Activated gamma-delta T cell (primary cell): ENCODE data around the gene IFNA5.
A peak's percentile ranks its signal among the peaks of the same experiment; 100 is the strongest.

Experiments
- DNase-seq: peaks from one replicate; lab custom pipeline; 2025; lab: John Stamatoyannopoulos, UW
- total RNA-seq, 2 donors: gene quantifications; one replicate each; lab custom pipeline; 2026; lab: John Stamatoyannopoulos, UW

IFNA5 gene
- 0 to 0.31 reads per million in 2 donors for total RNA-seq

DNA sequence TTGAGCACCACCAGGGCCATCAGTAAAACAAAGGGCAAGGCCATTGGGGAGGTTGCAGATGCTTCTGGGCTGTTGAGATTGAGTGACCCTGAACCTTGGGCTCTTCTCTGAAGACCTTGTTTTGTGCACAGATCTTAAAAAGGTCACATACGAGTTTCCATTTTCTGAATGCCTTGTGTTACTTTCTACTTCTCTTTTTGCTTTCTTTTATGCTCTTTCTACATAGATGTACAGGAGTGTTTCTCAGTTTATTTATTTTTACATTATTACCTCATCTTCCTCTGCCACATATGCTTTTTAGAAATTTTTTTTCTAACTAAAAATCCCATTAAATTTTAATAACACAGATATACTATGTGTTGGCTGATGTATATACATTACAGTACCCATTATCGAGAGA is at the start of gene IFNA5:
Gene IFNA5, minus strand, starts transcription at position 101 of the 400 bp plus-strand sequence. Its CDS starts 57 bp downstream, at position 44.
- no peak for DNase-seq

DNA sequence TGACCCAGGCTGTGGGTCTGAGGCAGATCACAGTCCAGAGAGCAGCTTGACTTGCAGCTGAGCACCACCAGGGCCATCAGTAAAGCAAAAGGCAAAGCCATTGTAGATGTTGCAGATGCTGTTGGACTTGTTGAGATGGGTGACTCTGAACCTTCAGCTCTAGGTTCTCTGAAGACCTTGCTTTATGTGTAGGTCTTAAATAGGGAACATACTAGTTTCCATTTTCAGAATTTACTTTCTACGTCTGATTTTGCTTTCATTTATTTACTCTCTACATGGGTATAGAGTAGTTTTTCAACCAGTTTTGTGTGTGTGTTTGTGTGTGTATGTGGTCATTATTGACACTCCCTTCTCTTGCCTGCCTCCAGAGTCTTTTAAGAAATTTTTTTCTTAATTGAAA is 45.7 kb upstream of the IFNA5 start, which contains the start of gene IFNA6:
Gene IFNA6, minus strand, starts transcription at position 101 of the 400 bp plus-strand sequence. Its CDS starts 0 bp downstream, at position 101.
- no peak for DNase-seq

DNA sequence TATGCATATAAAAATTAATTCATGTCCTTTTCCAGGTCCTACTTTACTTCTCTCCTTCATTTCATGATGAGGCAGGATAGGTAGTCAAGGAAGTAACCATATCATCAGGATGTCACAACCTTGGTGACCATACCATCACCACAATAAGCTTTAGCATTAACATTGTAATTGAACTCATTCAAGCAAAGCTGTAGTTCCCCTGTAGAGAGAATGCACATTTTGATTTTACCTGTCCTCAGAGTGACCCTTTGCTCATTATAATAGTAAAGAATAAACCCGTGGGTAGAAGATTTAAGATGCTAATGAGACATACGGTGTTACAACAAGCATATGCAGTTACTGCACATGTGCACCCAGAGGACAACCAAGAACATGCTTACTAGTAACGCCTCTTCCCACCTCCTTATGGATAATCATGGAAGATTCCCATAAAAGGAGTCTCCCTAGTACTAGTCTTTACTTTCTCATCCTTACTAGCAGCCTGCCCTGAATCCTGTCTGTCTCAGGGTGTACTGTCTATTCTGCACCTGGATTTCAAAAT is 43.4 kb upstream of the IFNA5 start:
- no peak for DNase-seq

DNA sequence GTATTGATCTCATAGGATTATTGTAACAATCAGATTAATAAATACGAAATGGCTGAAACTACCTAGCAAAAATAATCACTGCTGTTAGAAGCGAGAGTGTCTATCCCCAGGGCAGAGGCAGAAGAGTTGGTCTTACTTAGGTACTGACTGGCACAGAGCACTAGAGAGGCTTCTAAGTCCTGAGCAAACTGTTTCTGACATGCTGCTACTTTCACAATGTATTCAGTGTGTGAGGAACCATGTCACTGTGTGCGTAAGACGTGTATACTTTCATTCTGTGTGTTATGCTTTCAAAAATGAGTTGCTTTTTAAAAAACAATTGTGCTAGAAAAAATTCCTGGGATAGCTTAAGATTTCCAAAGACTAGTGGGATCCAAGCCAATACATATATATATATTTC is 35.6 kb upstream of the IFNA5 start:
- DNase-seq = no peak

DNA sequence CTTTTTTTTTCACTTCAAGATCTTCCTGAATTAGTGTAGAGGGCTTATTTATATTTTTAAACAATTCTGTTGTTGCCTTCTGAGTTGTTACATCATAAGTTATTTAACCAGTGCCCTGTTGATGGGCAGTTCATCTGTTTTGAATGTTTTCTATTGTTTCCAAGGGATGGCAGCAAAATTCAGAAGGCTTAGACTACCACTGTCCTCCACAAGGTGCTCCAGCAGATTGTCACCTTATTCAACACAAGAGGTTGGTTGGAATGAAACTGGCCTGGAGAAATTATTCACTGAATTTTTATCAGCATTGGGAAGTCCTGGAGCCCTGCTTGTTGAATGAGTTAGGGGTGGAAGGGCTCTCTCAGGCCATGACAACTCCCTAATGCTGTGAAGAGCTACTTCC is 31.3 kb upstream of the IFNA5 start:
- no peak for DNase-seq

DNA sequence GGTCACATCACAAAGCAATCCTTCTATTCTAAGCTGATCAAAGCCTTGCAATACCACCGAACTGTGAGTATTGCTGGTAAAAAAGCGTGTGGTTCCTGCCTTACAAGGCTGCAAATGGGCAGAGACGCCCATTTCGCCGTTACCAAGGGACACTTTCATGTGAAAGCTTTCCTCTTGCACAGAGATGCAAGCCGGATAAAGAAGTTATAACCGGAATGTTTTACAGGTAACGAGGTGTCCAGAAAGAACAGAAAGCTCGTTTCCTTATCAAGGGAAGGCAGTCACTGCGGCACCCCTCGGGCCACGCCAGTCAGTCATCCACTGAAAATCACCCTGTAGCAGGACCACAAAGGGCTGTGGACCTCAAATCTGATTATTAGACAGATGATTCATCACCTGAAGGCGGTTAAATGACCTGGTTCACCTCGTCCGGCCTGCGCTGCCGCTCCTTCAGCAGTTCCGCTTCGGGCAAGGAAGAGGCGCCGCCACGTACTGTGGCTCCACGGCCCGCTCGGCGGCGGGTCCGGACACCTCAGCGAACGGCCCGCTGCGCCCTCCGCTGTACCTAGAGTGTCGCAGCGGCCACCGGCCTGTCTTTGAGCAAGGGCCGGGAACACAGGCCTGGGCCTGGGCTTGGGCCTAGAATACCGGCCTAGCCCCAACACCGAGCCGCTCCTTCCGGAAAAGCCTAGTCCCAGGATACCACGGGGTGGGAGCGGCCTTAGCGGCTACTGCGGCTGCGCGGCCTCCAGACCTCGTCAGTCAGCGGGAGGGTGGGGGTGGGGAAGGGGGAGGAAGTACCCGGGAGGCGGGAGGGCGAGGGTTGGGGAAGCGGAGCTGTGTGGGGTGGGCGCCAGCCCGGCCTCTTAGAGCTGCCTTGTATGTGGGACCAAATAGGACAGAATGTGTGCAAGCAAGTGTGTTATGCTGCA is 29.9 kb upstream of the IFNA5 start, which contains the start of gene KLHL9:
Gene KLHL9, minus strand, starts transcription at position 704 of the 932 bp plus-strand sequence. Its CDS starts 545 bp downstream, at position 159.
- peak; percentile 76 for DNase-seq

DNA sequence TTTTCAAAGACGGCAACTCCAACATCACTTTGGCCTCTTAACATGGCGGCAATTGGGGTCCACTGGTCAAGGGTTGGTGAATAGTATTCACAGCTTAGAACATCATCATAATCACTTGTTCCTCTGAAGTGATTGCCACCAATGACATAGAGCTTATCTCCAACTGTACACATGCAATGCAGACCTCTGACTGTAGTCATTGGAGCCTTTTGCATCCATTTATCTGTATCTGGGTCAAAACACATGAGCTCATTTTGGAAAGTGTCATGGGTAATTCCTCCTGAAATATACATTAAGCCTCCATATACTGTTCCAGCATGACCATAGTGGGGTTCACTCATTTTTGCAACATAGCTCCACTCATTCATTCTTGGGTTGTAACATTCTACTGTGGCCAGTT is 28.1 kb upstream of the IFNA5 start:
- DNase-seq = no peak

DNA sequence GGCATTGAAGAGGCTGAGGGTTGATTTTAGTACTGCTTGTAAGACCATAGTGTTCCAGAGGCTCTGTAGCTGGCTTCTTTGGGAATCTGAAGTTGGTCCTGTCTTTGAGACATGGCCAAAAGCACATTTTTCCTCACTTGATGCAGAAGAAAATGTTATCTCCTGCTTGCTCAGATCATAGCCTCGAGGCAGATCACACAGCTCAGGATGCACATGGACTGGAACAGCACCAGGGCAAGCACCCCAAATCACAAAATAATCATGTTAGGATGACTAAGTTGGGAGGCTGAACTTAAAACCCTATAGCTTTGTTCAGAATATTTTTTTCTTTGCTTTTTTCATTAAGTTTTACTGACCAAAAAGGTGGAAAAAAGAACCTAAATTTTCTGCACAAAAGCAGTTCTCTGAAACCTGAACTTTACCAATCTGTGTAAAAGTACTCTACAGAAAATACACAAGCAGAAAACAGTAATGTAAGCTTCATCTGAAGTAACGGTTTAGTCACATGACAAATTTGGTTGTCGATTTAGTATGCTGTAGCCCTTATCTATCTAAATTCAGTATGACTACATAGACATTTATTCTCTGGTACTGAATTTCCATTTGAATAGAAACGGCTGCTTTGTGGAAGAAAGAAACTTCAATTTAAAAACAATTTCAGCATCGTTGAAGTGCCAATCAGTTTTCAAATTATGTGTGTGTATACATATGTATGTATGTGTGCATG is 26.7 kb upstream of the IFNA5 start:
- no peak for DNase-seq

DNA sequence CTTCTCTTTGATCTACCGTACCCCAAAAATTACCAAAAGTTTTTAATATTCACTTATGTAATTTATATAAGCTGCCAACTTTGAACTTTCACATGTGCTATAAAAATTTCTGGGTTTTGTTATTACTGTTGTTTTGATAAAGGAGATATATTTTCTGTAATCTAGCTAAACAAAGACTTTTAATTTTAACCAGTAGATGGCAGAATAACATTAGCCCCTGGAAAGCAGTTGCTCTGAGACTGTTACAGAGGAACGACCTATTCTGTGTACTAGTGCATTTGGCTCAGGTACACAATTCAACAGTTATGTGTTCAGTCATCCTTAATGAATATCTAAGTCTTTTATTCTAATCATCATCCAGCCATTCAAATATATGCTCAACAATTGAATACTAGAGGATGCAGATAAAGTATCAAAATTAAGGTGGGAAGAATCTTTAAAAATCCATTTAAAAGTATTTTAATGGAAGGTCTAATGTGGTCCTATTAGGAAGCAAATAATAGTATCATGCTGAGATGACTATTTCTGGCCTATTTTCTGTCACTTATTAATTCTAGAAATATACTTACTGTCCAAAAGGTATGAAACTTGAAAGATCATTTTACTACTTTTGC is 21.5 kb upstream of the IFNA5 start:
- no peak for DNase-seq

DNA sequence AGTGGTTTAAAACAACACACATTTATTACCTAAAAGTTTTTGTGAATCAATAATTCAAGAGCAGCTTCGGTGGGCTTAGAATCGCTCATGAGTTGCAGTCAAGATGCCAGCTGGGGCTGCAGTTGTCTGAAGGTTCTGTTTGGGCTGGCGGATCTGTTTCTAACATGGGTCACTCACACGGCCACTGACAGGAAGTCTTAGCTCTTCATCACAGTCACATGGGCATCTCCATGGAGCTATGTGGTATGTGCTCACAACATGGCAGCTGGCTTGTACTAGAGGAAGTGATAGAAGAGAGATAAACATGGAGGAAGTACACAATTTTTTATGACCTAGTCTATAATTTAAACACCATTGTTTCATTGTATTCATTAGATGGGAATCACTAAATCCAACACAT is 18.9 kb upstream of the IFNA5 start:
- DNase-seq = no peak

DNA sequence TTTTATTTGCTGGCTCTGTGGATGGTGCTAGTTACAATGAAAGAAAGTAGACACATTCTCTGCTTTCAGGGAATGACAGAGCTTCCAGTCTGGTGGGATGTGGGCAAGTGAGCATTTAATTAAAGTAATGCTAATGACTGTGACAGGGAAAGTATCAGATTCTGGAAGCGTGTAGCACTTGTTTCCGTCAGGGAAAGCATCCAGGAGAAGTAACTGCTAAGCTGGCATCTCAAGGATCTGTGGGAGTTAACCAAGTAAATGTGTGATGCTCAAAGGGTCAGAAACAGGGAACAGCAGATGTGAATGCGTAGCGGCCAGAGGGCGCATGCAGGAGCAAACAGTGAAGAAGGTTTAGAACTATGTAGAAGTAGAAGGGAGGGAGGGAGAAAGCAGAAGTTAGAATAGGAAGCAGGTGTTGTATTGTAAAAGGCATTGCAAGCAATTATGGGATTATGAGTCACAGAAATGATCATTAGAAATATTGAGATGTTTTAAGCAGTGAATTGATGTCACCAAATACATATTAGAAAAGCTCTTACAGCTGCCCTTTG is 17.9 kb upstream of the IFNA5 start:
- no peak for DNase-seq

DNA sequence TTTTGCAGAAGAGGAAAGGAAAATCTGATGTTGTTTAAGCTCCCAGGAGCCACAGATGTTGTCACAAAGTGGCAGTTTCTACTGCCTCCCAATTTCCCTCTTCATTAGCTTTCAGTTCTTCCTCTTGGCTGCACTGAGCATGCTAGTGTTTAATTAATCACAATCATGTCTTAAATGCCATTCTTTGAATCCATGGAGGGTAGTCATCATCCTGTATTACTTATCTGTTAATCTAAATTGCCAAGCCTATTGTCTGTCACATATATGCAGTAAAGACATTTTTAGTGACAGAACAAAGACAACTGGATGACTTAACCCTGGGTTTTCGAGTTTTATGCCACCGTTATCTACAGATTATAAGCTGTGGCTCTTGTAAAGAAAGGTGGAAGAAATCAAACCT is 15.4 kb upstream of the IFNA5 start:
- DNase-seq = no peak

DNA sequence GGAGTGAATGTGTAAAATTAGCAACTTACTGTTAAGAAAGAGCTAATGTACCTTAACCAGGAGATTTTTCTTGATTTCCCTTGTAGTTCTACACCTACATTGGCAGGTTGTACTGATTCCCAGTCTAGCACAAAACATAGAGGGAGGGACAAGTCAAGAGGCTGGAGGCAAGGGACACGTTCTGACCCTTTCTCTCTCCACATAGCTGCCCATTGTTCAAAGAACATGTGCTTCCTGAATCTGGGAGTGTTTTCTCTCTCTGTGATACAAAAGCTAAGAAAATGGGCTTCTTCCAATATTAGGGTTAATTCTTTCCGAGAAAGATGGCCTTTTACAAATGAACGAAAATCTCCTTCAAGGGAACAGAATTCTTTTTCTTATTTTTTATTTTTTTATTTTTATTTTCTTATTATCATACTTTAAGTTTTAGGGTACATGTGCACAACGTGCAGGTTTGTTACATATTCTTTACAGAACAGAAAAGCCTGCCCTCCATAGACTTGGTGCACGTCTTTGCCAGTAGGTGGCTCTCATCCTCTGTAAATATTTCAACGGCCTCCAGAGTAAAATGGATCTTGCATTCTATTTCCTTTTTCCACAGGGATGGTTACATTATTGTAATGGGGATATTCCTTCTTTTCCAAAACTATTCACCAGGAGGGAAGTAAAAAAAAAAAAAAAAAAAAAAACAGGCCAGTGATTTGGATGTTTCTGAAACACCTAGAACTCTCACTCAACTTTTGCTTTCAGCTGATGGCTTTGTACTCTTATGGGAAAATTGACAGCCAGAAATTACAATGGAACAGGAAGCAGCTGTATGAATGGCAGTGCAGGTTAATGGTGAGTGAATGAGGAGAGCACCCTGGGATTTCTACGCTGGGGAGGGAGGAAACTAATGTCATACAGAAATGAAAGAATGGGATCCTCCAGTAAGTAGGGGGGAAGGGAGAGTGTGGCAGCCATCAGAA is 13.1 kb upstream of the IFNA5 start:
- DNase-seq = no peak

DNA sequence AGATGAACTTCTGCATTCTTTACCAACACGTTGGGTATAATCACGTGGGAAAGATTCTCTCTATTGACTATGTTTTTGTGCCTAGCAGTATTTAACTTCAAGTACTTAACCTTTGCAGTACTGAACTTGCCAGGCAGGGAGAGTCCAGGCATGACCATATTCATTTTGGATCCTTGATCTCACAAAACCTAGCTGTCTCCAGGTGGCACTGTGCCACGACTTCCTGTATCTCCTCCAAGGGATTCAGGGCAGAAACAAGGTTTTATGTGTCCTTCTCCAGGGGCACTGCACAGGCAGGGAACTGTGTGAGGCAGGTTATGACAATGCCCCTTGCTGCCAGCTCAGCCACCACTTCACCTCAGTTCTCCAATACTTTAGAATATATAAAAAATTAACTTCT is 11.7 kb upstream of the IFNA5 start:
- no peak for DNase-seq

DNA sequence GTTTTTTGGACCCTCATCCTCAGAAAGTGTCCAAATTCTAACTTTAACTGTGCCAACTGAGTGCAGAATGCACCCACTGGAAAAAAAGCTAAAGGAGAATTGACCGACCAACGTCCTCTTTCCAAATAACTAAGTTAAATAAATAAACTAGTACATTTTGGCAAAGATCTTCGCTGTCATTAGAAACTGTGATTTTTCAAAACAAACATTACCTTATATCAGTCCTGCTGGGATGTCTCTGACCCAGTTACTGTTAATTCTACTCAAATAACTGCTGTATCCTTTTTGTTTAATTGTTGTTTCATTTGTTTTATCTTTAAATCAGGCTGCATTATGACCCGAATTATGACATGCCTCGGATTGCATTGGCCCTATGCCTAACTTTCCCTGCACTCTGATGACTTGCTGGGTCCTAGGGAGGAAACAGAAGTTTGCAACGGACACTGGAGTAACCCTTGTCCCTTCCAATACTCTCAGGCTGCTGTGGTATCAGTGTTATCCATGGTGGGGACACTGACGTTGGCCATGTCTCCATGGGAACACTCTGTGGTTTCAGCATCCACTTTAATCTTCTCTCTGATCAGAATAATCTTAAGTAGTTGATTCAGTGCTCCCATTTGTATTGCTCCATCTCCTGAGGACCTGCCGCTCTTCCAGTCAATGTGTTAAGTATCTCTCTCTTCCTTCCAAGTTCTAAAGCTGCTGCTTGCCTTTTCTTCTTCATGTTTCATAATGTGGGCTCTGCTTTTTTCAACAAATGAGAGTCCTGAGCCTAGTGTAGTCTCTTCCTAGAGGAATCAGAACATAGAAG is 11.1 kb upstream of the IFNA5 start:
- DNase-seq = no peak

DNA sequence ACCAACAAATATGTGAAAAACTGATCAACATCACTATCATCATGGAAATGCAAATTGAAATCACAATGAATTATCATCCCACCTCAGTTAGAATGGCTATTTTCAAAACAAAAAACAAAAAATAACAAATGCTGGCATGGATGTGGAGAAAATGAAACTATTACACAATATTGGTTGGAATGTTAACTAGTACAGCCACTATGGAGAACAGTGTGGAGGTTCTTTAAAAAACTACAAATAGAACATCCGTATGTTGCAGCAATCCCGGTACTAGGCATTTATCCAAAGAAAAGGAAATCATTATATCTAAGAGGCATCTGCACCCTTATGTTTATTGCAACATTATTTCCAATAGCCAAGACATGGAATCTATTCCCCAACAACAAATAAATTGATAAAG is 9.0 kb upstream of the IFNA5 start:
- no peak for DNase-seq

DNA sequence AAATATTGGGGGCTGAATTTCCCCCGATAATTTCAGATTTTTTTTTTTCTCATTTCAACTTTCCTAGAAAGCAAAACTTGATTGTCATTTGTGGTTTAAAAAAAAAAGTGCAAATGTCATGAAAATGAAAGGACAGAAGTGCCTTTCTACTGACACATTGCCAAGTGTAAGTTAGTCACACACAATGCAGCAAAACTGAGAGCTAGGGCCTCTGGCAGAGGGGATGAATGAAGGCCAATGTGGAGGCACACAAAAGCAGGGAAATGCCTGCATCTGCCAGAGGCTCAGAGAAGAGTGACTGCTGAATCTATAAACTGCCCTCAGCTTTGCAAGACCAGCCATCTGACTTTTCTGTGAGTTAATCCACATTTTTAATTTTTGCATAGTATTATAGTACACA is 6.8 kb upstream of the IFNA5 start:
- no peak for DNase-seq

DNA sequence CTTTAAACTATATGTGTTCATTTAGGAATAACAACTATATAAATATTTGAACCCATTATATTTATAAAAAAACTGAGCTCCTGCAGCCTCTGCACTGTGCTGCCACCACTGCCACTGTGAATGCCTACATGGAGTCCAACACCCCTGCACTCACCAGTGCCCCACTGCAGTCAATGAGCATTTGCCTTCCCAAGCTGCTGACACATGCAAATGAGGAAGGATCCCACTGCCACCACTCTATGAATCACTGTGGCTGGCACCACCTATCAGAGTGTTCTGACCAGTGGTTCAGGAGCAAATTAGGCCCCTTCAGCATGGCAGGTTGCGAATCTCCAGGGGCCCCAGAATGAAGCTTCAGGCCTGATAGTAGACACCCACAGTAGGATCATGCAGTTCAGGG is 9.1 kb downstream of the IFNA5 start:
- no peak for DNase-seq

DNA sequence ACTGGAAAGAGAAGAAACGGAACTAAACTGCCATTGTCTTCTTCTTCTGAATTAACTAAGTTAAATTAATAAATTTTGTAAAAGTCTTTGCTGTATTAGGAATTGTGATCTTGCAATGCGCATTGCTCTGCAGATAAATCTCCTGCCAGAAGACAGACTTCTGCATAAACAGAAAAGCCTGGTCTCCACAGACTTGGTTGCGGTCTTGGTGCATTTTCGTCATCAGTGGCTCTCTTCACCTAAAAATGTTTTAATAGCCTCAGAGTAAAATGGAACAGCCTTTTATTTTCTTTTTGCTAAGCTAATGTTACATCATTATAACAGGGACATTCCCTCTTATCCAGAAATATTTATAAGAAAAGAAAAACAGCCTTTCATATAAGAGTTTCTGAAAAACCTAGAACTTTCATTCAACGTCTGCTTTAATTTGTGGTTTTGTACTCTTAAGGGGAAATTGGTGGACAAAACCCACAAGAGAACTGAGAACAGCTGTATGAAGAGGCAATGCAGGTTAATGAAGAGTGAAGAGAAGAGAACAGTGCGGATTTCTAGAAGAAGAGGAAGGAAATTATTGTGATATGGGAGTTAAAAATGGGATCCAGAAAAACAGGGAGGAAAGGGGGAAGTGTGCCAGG is 10.1 kb downstream of the IFNA5 start:
- no peak for DNase-seq
